Hippocampal formation (tissue), 2 donors: ENCODE results near the gene POLR2F.

ENCODE experiments used
- DNase-seq, 2 donors: peaks; one replicate each; lab custom pipeline; 2025; lab: John Stamatoyannopoulos, UW

POLR2F gene

GRCh38 chr22:37982151-37982785 is 28.8 kb downstream of the POLR2F start:
- DNase-seq: no peak

- no peak for DNase-seq
These were observed 29.7 kb downstream of the POLR2F start for GRCh38 chr22:37982938-37983859.

GRCh38 chr22:37983860-37984791 is 30.6 kb downstream of the POLR2F start, which contains the start of gene SOX10:
Gene SOX10 (minus strand): TSS chr22:37984555. CDS start chr22:37983784, 771 bp downstream.
- DNase-seq: peak; percentile 71 to 81

- no peak for DNase-seq
These were observed 31.6 kb downstream of the POLR2F start for GRCh38 chr22:37985050-37985585.

GRCh38 chr22:37985751-37986281 is 32.3 kb downstream of the POLR2F start:
- peak; percentile 88 to 93 for DNase-seq

- DNase-seq: no peak
These were observed 32.9 kb downstream of the POLR2F start for GRCh38 chr22:37986371-37986770.

GRCh38 chr22:37989146-37990045 is 35.9 kb downstream of the POLR2F start:
- no peak for DNase-seq

GRCh38 chr22:37990301-37990700 is 36.8 kb downstream of the POLR2F start:
- DNase-seq: no peak

GRCh38 chr22:37990862-37991261 is 37.4 kb downstream of the POLR2F start:
- DNase-seq: no peak

GRCh38 chr22:37991731-37992442 is 38.4 kb downstream of the POLR2F start:
- no peak for DNase-seq

- no peak for DNase-seq
These were observed 40.5 kb downstream of the POLR2F start for GRCh38 chr22:37994049-37994448.

GRCh38 chr22:37994982-37995381 is 41.5 kb downstream of the POLR2F start:
- no peak for DNase-seq

- DNase-seq: no peak
These were observed 42.0 kb downstream of the POLR2F start for GRCh38 chr22:37995460-37995859.

- DNase-seq: no peak
These were observed 42.6 kb downstream of the POLR2F start for GRCh38 chr22:37996079-37996478.

GRCh38 chr22:37996515-37997246 is 43.2 kb downstream of the POLR2F start:
- no peak for DNase-seq

GRCh38 chr22:37998543-37998942 is 45.0 kb downstream of the POLR2F start:
- peak; percentile 46 to 58 for DNase-seq

GRCh38 chr22:37999236-37999635 is 45.7 kb downstream of the POLR2F start:
- no peak for DNase-seq

- peak in 1 of 2 donors; percentile 46 for DNase-seq
These were observed 46.3 kb downstream of the POLR2F start for GRCh38 chr22:37999640-38000272.
